ENCODE results near the gene DNASE1L1.

DNA sequence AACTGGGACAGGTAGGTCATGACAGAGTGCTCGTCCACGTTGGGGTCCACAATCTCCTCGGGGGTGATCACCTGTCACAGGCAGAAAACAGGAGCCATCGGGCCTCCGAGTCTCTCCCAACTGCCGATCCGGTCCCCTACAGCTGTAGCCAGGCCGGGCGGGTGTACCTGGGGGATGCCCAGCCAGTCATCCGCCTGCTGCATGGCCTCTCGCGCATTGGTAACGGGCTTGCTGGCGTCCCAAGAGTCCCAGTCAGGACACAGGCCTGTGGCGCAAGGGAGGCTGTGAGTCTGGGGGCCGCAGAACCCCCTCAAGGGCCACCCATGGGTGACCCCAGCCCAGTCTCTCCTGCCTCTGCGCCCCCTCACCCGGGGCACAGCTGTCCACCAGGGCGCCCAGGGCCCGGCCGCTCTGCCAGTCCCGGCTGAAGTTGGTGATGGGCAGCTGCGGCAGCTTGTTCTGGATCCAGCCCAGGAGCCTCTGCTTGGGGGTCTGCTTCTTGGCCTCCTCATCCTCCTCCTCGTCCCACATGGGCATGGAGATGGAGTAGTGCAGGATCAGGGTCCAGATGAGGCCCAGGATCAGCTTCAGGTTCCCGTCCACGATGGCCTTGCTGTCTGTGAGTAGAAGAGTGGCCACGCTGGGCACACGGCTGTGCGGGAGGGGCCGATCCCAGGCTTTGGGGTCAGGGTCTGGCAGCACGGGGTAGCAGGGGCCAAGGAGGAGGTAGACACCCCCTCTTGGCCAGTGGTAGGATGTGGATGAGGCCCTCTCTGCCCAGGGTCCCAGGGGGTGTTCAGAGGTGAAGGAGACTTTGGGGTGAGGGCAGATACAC, 41.4 kb downstream of the DNASE1L1 start:
- TF ChIP-seq CTCF (IDR thresholded peaks at IDR 0.05) (no peak), POLR2A (IDR thresholded peaks at IDR 0.05) (no peak), POLR2AphosphoS5 (IDR thresholded peaks at IDR 0.05) (no peak), EP300 (IDR thresholded peaks at IDR 0.05) (no peak)

Measured in suprapubic skin (tissue), 4 donors.